GM12872 (cell line): ENCODE data around the gene DCPS.

ENCODE experiments used
- CTCF ChIP-seq: IDR thresholded peaks from 3 replicates; pipeline ENCODE4 v1.5.1; 2011; ENCODE audit warnings: low read depth, mild to moderate bottlenecking, low read length, moderate library complexity; ENCODE audit not compliant: insufficient read depth

The DCPS gene

DNA sequence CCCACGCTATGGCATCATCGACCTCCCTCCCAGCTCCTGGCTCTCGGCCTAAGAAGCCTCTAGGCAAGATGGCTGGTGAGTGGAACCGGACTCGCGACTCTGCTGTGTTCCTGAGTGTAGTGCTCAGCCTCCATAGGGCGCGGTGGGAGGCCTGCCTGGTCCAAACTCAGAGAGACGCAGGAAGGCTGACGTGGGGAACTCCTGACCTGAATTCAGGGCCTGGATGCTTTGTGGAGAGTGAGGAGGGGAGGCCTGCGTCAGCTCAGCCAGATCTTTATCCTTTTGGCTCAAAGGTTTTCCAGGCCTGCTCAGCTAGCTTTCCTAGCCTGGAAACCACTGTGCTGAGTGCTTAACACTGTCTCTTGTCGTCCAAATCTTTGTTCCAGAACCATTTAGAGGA, 13.0 kb upstream of the DCPS start:
- no peak for TF ChIP-seq CTCF

- TF ChIP-seq CTCF: no peak
These were observed 10.1 kb upstream of the DCPS start for GRCh38 chr11:126293726-126294125.

- TF ChIP-seq CTCF: no peak
These were observed 6.9 kb upstream of the DCPS start for GRCh38 chr11:126297004-126297403.

- no peak for TF ChIP-seq CTCF
These were observed 706 bp downstream of the DCPS start for GRCh38 chr11:126304457-126305075.

DNA sequence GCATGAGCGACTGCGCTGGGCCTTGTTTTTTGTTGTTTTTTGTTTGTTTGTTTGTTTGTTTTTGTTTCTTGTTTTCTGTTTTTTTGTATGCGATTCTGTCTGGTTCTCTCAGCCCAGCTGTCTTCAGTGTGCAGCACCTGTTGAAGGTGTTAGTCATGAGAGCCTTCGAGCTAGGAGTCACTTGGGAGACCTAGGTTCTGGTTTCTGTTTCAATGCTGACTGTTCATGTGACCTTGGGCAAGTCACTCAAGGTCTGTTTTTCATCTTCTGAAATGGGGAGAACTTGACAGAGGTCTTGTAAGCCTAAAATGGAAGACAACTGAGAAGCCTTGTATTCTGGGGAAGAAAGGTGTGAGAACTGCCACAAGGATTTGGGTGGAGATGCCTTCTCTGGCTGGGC, 1.8 kb downstream of the DCPS start:
- TF ChIP-seq CTCF: no peak

- TF ChIP-seq CTCF: peak; percentile 33; the same call in 1 of the 3 replicates
These were observed 3.8 kb downstream of the DCPS start for GRCh38 chr11:126307706-126308105.

GRCh38 chr11:126308271-126308671, 4.4 kb downstream of the DCPS start:
- TF ChIP-seq CTCF: no peak
